Endodermal cell (in vitro differentiated cells): Measurements from ENCODE around the gene PRKCI. TPM values are rescaled to one million over a fixed set of nuclear protein-coding genes. Genes with fewer than 3 reads are reported as not detected.

Experiments used
- DNase-seq: peaks from one replicate; pipeline ENCODE4 v3.0.0-alpha.2; 2017
- H3K27ac ChIP-seq: 2 replicates; pipeline ENCODE4 v1.5.1; 2013; ENCODE audit warnings: mild to moderate bottlenecking, low read depth, low read length, moderate library complexity
- H3K27me3 ChIP-seq: 2 replicates; pipeline ENCODE4 v1.6.1; 2013; ENCODE audit warnings: mild to moderate bottlenecking, low read length, moderate library complexity; ENCODE audit not compliant: insufficient read depth, control insufficient read depth, poor library complexity, severe bottlenecking
- H3K36me3 ChIP-seq: 2 replicates; pipeline ENCODE4 v1.7.0; 2013; ENCODE audit warnings: mild to moderate bottlenecking, low read length, moderate library complexity; ENCODE audit not compliant: control insufficient read depth, insufficient read depth
- H3K4me1 ChIP-seq: one replicate; pipeline ENCODE4 v1.7.0; 2013; ENCODE audit warnings: low read length; ENCODE audit not compliant: control insufficient read depth, insufficient read depth
- H3K4me3 ChIP-seq: 2 replicates; pipeline ENCODE4 v1.5.1; 2013; ENCODE audit warnings: mild to moderate bottlenecking, low read length, moderate library complexity
- H3K9ac ChIP-seq: 2 replicates; pipeline ENCODE4 v1.6.1; 2013; ENCODE audit warnings: mild to moderate bottlenecking, low read length, moderate library complexity; ENCODE audit not compliant: poor library complexity, severe bottlenecking; ENCODE audit errors: extremely low read depth
- H3K9me3 ChIP-seq: 2 replicates; pipeline ENCODE4 v1.6.1; 2013; ENCODE audit warnings: mild to moderate bottlenecking, low read length, moderate library complexity; ENCODE audit not compliant: control insufficient read depth
- H3K27ac Mint-ChIP-seq: 2 replicates; pipeline ENCODE4 v1.8.0; 2020; ENCODE audit warnings: mixed read lengths
- H3K27me3 Mint-ChIP-seq: 2 replicates; pipeline ENCODE4 v1.8.0; 2021; ENCODE audit warnings: mild to moderate bottlenecking, mixed read lengths; ENCODE audit not compliant: insufficient read depth
- H3K36me3 Mint-ChIP-seq: 2 replicates; pipeline ENCODE4 v1.8.0; 2020; ENCODE audit warnings: low read depth, mixed read lengths
- H3K4me1 Mint-ChIP-seq: 2 replicates; pipeline ENCODE4 v1.8.0; 2020; ENCODE audit warnings: mixed read lengths
- H3K4me3 Mint-ChIP-seq: 2 replicates; pipeline ENCODE4 v1.8.0; 2020; ENCODE audit warnings: mild to moderate bottlenecking, moderate library complexity, mixed read lengths
- H3K9me3 Mint-ChIP-seq: 2 replicates; pipeline ENCODE4 v1.8.0; 2020; ENCODE audit warnings: mild to moderate bottlenecking, mixed read lengths
- WGBS, 2 experiments: methylation state at CpG; one replicate each; pipeline versions ENCODE4 v1.1.5 to v1.1.7; 2013; ENCODE audit warnings: missing lambda C conversion rate in 2 of 2, mixed read lengths in 1 of 2; ENCODE audit not compliant: insufficient coverage in 1 of 2, insufficient read length in 1 of 2; 5-methylcytosine and 5-hydroxymethylcytosine counted together
- total RNA-seq, 2 donors: library from RNA; stranded (reverse); fragmentation: NEBNext Ultra II Directional in 1 of 2; extraction: Animal tissue kit (Norgen Biotek cat#: 25700) in 1 of 2; gene quantifications; 2 replicates in 1 of 2; 3 replicates in 1 of 2; pipeline ENCODE4 v1.2.1, GENCODE V29; 2021
- TF ChIP-seq, protein P1 (sequence below): fragments of 200-600 bp; sonication (generic); conservative IDR thresholded peaks from 2 replicates; pipeline ENCODE4 v1.5.0; 2021; ENCODE audit warnings: antibody characterized with exemption, mild to moderate bottlenecking

Gene PRKCI
- total RNA-seq, 2 donors from 2014 or later: 81.9 to 103 TPM

DNA sequence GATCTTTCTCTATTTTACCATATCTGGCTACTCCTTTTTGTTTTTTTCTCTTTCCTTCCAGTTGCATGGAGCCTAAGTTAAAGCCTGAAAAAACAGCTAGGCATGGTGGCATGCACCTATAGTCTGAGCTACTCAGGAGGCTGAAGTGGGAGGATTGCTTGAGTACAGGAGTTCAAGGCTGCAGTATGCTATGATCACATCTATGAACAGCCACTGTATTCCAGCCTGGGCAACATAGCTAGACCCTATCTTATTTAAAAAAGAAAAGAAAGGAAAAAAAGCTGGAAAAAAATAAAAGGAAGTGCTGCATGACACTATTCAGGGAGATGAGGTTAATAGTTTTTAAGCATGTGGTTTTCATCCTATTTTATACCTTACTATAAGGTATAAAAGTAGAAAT is 131.3 kb downstream of the PRKCI start:
- Mint-ChIP-seq H3K27ac (peak overlapping the region; percentile 42), H3K9me3 (peaks cover 2% of the 10 kb centered on the region), H3K4me3 (no peak overlapping the region), H3K27me3 (no peaks in the 10 kb centered on the region), H3K36me3 (no peaks in the 10 kb centered on the region), H3K4me1 (peaks cover 21% of the 10 kb centered on the region)
- Histone ChIP-seq H3K27ac (no peak overlapping the region), H3K27me3 (no peaks in the 10 kb centered on the region), H3K9ac (no peak overlapping the region), H3K36me3 (no peaks in the 10 kb centered on the region), H3K4me1 (no peaks in the 10 kb centered on the region), H3K9me3 (no peaks in the 10 kb centered on the region), H3K4me3 (no peak overlapping the region)
- TF ChIP-seq, protein P1, sequence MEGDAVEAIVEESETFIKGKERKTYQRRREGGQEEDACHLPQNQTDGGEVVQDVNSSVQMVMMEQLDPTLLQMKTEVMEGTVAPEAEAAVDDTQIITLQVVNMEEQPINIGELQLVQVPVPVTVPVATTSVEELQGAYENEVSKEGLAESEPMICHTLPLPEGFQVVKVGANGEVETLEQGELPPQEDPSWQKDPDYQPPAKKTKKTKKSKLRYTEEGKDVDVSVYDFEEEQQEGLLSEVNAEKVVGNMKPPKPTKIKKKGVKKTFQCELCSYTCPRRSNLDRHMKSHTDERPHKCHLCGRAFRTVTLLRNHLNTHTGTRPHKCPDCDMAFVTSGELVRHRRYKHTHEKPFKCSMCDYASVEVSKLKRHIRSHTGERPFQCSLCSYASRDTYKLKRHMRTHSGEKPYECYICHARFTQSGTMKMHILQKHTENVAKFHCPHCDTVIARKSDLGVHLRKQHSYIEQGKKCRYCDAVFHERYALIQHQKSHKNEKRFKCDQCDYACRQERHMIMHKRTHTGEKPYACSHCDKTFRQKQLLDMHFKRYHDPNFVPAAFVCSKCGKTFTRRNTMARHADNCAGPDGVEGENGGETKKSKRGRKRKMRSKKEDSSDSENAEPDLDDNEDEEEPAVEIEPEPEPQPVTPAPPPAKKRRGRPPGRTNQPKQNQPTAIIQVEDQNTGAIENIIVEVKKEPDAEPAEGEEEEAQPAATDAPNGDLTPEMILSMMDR: no peak
- no peak for DNase-seq

DNA sequence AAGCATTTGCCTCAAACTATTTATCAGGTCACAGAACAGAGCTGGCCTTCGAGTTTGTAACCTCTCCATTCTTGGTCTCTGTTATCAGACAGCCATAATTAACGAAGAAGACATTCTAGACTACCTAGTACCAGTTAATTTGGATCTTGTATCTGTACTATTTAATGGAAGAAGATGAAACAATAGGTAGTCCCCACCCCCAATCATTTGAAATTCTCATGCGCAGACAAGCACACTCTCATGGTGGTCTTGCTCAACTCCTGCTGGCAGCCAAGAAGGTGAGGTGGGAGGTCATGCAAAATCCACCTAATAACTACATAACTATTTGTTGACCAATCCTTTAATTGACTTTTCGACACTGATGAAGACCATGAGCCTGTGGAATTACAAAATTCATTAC is 132.5 kb downstream of the PRKCI start:
- Histone ChIP-seq H3K4me1 (no peaks in the 10 kb centered on the region), H3K9me3 (no peaks in the 10 kb centered on the region), H3K27me3 (no peaks in the 10 kb centered on the region), H3K9ac (no peak overlapping the region), H3K4me3 (peak overlapping the region; percentile 5), H3K36me3 (peaks cover 3% of the 10 kb centered on the region), H3K27ac (no peak overlapping the region)
- Mint-ChIP-seq H3K36me3 (peaks cover 6% of the 10 kb centered on the region), H3K9me3 (peaks cover 2% of the 10 kb centered on the region), H3K27me3 (no peaks in the 10 kb centered on the region), H3K4me3 (no peak overlapping the region), H3K27ac (peak overlapping the region; percentile 29), H3K4me1 (peaks cover 24% of the 10 kb centered on the region)
- DNase-seq: no peak
- TF ChIP-seq, protein P1: no peak
- 41 to 50% methylated on average over 2 to 4 of the region's 4 CpGs for WGBS, 2 experiments

Other genes starting within 250 kb of the PRKCI start
- gene GPR160, start 184.4 kb upstream of the PRKCI start, total RNA-seq: 1 to 10 TPM; 6.9 to 8.6 TPM
- gene PHC3, start 40.7 kb upstream of the PRKCI start, total RNA-seq: 10 to 100 TPM; 22.9 to 27.5 TPM
- 100 to 1,000 TPM; 147 to 174 TPM for gene SKIL, start 135.3 kb downstream of the PRKCI start, total RNA-seq
- gene CLDN11, start 196.4 kb downstream of the PRKCI start, total RNA-seq: 10 to 100 TPM; 15.3 to 26.1 TPM